HCT116 (cell line): ENCODE results near the gene TNFSF13B. TPM values are rescaled to one million over a fixed set of nuclear protein-coding genes. Genes with fewer than 3 reads are reported as not detected.

Experiments used
- ATAC-seq: fragments of 200-7000 bp; cut with Tn5 transposase; 2 replicates; pipeline ENCODE4 v1.9.1; 2020; ENCODE audit warnings: mild to moderate bottlenecking, moderate library complexity
- BruUV-seq: library from RNA; stranded (reverse); fragments of 400-500 nt; replicated peaks from 2 replicates; lab custom pipeline; 2021; lab: Mats Ljungman, UMichigan
- CTCF ChIA-PET: fragments of 300-600 bp; sonication (Branson Sonifier 250); formaldehyde crosslinking; loops from one replicate; lab custom pipeline; 2021; ENCODE audit warnings: antibody characterized with exemption; lab: Charles Lee
- POLR2A ChIA-PET: fragments of 300-600, 350-600 bp; sonication (Branson Sonifier 250); formaldehyde crosslinking; loops from one replicate; lab custom pipeline; 2021; ENCODE audit warnings: antibody characterized with exemption; lab: Charles Lee
- RAD21 ChIA-PET, 2 experiments: fragments of 300-600 bp; sonication (Branson Sonifier 250); formaldehyde crosslinking; loops; one replicate each; lab custom pipeline; 2023; ENCODE audit warnings: low total read pairs in 2 of 2; ENCODE audit not compliant: uncharacterized antibody in 2 of 2, unreplicated experiment in 2 of 2, low non-redundant PET in 1 of 2; lab: Charles Lee
- DNase-seq: peaks from one replicate; pipeline ENCODE4 v3.0.0-alpha.2; 2010; ENCODE audit warnings: low read depth, low spot score
- H2AFZ ChIP-seq: fragments of 200-600 bp; shearing (Covaris generic), sonication (generic); 2 replicates; pipeline ENCODE4 v1.6.1; 2017; ENCODE audit warnings: low read depth, mixed run types, mixed read lengths, antibody characterized with exemption, low read length; ENCODE audit not compliant: poor library complexity, severe bottlenecking
- H3K27ac ChIP-seq: 2 replicates; pipeline ENCODE4 v1.5.1; 2012; ENCODE audit warnings: low read depth, low read length
- H3K27me3 ChIP-seq: fragments of 200-600 bp; sonication (generic); 2 replicates; pipeline ENCODE4 v1.6.1; 2016; ENCODE audit warnings: mixed run types, low read length, mixed read lengths; ENCODE audit not compliant: insufficient read depth
- H3K36me3 ChIP-seq, 2 experiments: fragments of 200-500 bp in 1 of 2; fragments of 200-600 bp in 1 of 2; sonication (Bioruptor generic) in 1 of 2; sonication (generic) in 1 of 2; 2 replicates each; pipeline versions ENCODE4 v1.5.1 to v1.6.1; 2014 to 2016; ENCODE audit warnings: low read length in 2 of 2, inconsistent platforms in 1 of 2, mixed read lengths in 1 of 2, mixed run types in 1 of 2; ENCODE audit not compliant: insufficient read depth in 2 of 2, control insufficient read depth in 1 of 2
- H3K4me1 ChIP-seq, 2 experiments: fragments of 200-600 bp in 1 of 2; sonication (generic) in 1 of 2; 2 replicates each; pipeline versions ENCODE4 v1.5.1 to v1.6.1; 2012 to 2017; ENCODE audit warnings: low read length in 2 of 2, inconsistent platforms in 1 of 2, mild to moderate bottlenecking in 1 of 2, mixed read lengths in 1 of 2, mixed run types in 1 of 2, moderate library complexity in 1 of 2; ENCODE audit not compliant: insufficient read depth in 2 of 2, control insufficient read depth in 1 of 2
- H3K4me2 ChIP-seq: fragments of 200-600 bp; sonication (generic); 2 replicates; pipeline ENCODE4 v1.6.1; 2017; ENCODE audit warnings: mixed run types, low read length, mixed read lengths
- H3K4me3 ChIP-seq, 2 experiments: fragments of 200-600 bp in 1 of 2; sonication (generic) in 1 of 2; replicated peaks in 1 of 2; 2 replicates each; pipeline ENCODE4 v1.5.1; 2011 to 2016; ENCODE audit warnings: low read length in 2 of 2, control low read depth in 1 of 2, low read depth in 1 of 2, mild to moderate bottlenecking in 1 of 2, mixed read lengths in 1 of 2, mixed run types in 1 of 2
- H3K79me2 ChIP-seq: fragments of 200-600 bp; sonication (generic); 2 replicates; pipeline ENCODE4 v1.6.1; 2017; ENCODE audit warnings: mild to moderate bottlenecking, mixed run types, low read length, moderate library complexity, mixed read lengths; ENCODE audit not compliant: insufficient read depth
- H3K9ac ChIP-seq: fragments of 200-600 bp; sonication (generic); 2 replicates; pipeline ENCODE4 v1.6.1; 2016; ENCODE audit warnings: low read length, mixed read lengths
- H3K9me2 ChIP-seq: fragments of 200-600 bp; sonication (generic), shearing (Covaris generic); 2 replicates; pipeline ENCODE4 v1.6.1; 2017; ENCODE audit warnings: mixed run types, mild to moderate bottlenecking, moderate library complexity; ENCODE audit not compliant: insufficient read depth
- H3K9me3 ChIP-seq, 2 experiments: fragments of 200-500 bp in 1 of 2; fragments of 200-600 bp in 1 of 2; sonication (Bioruptor generic) in 1 of 2; sonication (generic) in 1 of 2; 2 replicates each; pipeline ENCODE4 v1.6.1; 2014 to 2017; ENCODE audit warnings: low read length in 2 of 2, mixed read lengths in 2 of 2, inconsistent platforms in 1 of 2, low read depth in 1 of 2, mild to moderate bottlenecking in 1 of 2, mixed run types in 1 of 2, moderate library complexity in 1 of 2; ENCODE audit not compliant: control insufficient read depth in 1 of 2, insufficient read depth in 1 of 2
- H4K20me1 ChIP-seq: fragments of 200-600 bp; sonication (generic), shearing (Covaris generic); 2 replicates; pipeline ENCODE4 v1.6.1; 2017; ENCODE audit warnings: mixed run types, mild to moderate bottlenecking, moderate library complexity; ENCODE audit not compliant: insufficient read depth
- CEBPB ChIP-seq: IDR thresholded peaks from 2 replicates; pipeline ENCODE4 v1.6.1; 2012; ENCODE audit warnings: low read depth
- EGR1 ChIP-seq: IDR thresholded peaks from 2 replicates; pipeline ENCODE4 v1.6.1; 2012; ENCODE audit warnings: low read depth
- EZH2 ChIP-seq: fragments of 200-600 bp; sonication (generic); IDR thresholded peaks from 2 replicates; pipeline ENCODE4 v1.6.1; 2017; ENCODE audit warnings: antibody characterized with exemption, mixed run types
- EZH2phosphoT487 ChIP-seq: fragments of 200-600 bp; IDR thresholded peaks from 2 replicates; pipeline ENCODE4 v1.6.1; 2018; ENCODE audit warnings: antibody characterized with exemption, borderline replicate concordance
- JUND ChIP-seq: IDR thresholded peaks from 2 replicates; pipeline ENCODE4 v1.6.1; 2012
- RAD21 ChIP-seq: IDR thresholded peaks from 2 replicates; pipeline ENCODE4 v1.6.1; 2012; ENCODE audit warnings: low read depth, mild to moderate bottlenecking
- REST ChIP-seq: IDR thresholded peaks from 2 replicates; pipeline ENCODE4 v1.6.1; 2012; ENCODE audit warnings: low read depth
- SP1 ChIP-seq: IDR thresholded peaks from 2 replicates; pipeline ENCODE4 v1.6.1; 2012; ENCODE audit warnings: low read depth
- SRF ChIP-seq: IDR thresholded peaks from 2 replicates; pipeline ENCODE4 v1.6.1; 2012; ENCODE audit warnings: low read depth
- ZFX ChIP-seq: fragments of 450-650 bp; IDR thresholded peaks from 2 replicates; pipeline ENCODE4 v1.6.1; 2017
- intact Hi-C: fragments of 100-400 bp; cut with micrococcal nuclease; formaldehyde crosslinking; loops from 2 replicates; pipeline ENCODE4 v1.10.0; 2022
- total RNA-seq: library from RNA; stranded (reverse); gene quantifications from one replicate; pipeline ENCODE4 v1.2.1, GENCODE V29; 2021; ENCODE audit not compliant: unreplicated experiment
- TF ChIP-seq, protein P1 (sequence below): IDR thresholded peaks from 2 replicates; pipeline ENCODE4 v1.6.1; 2012
- TF ChIP-seq, protein P2 (sequence below), 3 experiments: fragments of 200-600 bp in 1 of 3; sonication (generic) in 1 of 3; IDR thresholded peaks in 2 of 3; conservative IDR thresholded peaks in 1 of 3; 2 replicates each; pipeline ENCODE4 v1.5.1; 2012 to 2017; ENCODE audit warnings: low read depth in 2 of 3, low read length in 2 of 3, antibody characterized with exemption in 1 of 3, borderline replicate concordance in 1 of 3, control low read depth in 1 of 3, mild to moderate bottlenecking in 1 of 3, mixed read lengths in 1 of 3, mixed run types in 1 of 3, moderate library complexity in 1 of 3; ENCODE audit not compliant: insufficient read depth in 1 of 3

TNFSF13B gene
- total RNA-seq, 1 experiment from 2014 or later: 1.3 TPM

GRCh38 chr13:108288741-108289140 lies 19.2 kb downstream of the TNFSF13B start:
- H3K36me3 ChIP-seq: no peaks in the 10 kb centered on the region
- TF ChIP-seq EGR1: no peak
- TF ChIP-seq RAD21: no peak
- TF ChIP-seq, protein P1, sequence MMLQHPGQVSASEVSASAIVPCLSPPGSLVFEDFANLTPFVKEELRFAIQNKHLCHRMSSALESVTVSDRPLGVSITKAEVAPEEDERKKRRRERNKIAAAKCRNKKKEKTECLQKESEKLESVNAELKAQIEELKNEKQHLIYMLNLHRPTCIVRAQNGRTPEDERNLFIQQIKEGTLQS: no peak
- TF ChIP-seq REST: no peak
- TF ChIP-seq SRF: no peak
- TF ChIP-seq EZH2phosphoT487: no peak
- TF ChIP-seq SP1: no peak
- no peak for TF ChIP-seq ZFX
- TF ChIP-seq CEBPB: no peak
- TF ChIP-seq, protein P2, sequence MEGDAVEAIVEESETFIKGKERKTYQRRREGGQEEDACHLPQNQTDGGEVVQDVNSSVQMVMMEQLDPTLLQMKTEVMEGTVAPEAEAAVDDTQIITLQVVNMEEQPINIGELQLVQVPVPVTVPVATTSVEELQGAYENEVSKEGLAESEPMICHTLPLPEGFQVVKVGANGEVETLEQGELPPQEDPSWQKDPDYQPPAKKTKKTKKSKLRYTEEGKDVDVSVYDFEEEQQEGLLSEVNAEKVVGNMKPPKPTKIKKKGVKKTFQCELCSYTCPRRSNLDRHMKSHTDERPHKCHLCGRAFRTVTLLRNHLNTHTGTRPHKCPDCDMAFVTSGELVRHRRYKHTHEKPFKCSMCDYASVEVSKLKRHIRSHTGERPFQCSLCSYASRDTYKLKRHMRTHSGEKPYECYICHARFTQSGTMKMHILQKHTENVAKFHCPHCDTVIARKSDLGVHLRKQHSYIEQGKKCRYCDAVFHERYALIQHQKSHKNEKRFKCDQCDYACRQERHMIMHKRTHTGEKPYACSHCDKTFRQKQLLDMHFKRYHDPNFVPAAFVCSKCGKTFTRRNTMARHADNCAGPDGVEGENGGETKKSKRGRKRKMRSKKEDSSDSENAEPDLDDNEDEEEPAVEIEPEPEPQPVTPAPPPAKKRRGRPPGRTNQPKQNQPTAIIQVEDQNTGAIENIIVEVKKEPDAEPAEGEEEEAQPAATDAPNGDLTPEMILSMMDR (IDR thresholded peaks at IDR 0.05 in 2 of 3, conservative IDR thresholded peaks at IDR 0.05 in 1 of 3; ENCODE audit: borderline replicate concordance in 1 of 3, insufficient read depth in 1 of 3, low read depth in 2 of 3, low read length in 2 of 3): no peak
- no peak for TF ChIP-seq JUND
- no peak for TF ChIP-seq EZH2
- H3K4me1 ChIP-seq: no peaks in the 10 kb centered on the region
- BruUV-seq: no TSS peak
- H3K9me2 ChIP-seq: no peaks in the 10 kb centered on the region
- ChIA-PET RAD21 (no interaction called here), POLR2A (no interaction called here), CTCF (no interaction called here)
- intact Hi-C loops: no loop called here
- H3K9ac ChIP-seq: no peak overlapping the region
- no peaks in the 10 kb centered on the region for H4K20me1 ChIP-seq
- no peak overlapping the region for H2AFZ ChIP-seq
- no peak overlapping the region for H3K27ac ChIP-seq
- no peak overlapping the region for H3K4me3 ChIP-seq
- no peak overlapping the region for H3K4me2 ChIP-seq
- ATAC-seq: no peak
- 0 out of 2 replicates have a peak, but pooled peaks cover 6% of the 10 kb centered on the region for H3K27me3 ChIP-seq
- H3K79me2 ChIP-seq: no peaks in the 10 kb centered on the region
- H3K9me3 ChIP-seq: no peaks in the 10 kb centered on the region
- DNase-seq: no peak
